ENCODE data around the gene TEX10.

GRCh38 chr9:100364013-100364412 is 11.3 kb upstream of the TEX10 start:
- no peak for TF ChIP-seq POLR2A (IDR thresholded peaks at IDR 0.05)
- TF ChIP-seq CTCF (IDR thresholded peaks at IDR 0.05), result no peak

All from lower leg skin (tissue), 3 donors.